Naive thymus-derived CD4-positive, alpha-beta T cell (primary cell): ENCODE measurements around the gene UMAD1. TPM values are rescaled to one million over a fixed set of nuclear protein-coding genes. Genes with fewer than 3 reads are reported as not detected.

Experiments used
- ATAC-seq: fragments of 150-1000 bp; cut with Tn5 transposase; 2 replicates; pipeline ENCODE4 v1.10.0; 2021; ENCODE audit warnings: mild to moderate bottlenecking, moderate library complexity
- CTCF ChIA-PET: fragments of 350-600 bp; sonication (Branson Sonifier 250); formaldehyde crosslinking; loops from one replicate; lab custom pipeline; 2021; ENCODE audit warnings: antibody characterized with exemption; lab: Charles Lee
- POLR2A ChIA-PET: fragments of 350-600 bp; sonication (Branson Sonifier 250); formaldehyde crosslinking; loops from one replicate; lab custom pipeline; 2021; ENCODE audit warnings: antibody characterized with exemption, inconsistent platforms; lab: Charles Lee
- DNase-seq, 9 donors: peaks; one replicate each; pipeline versions ENCODE4 v3.0.0 to v3.0.0-alpha.2; 2020 to 2022; ENCODE audit warnings: mixed read lengths in 1 of 9
- H3K27ac ChIP-seq: one replicate; pipeline ENCODE4 v1.7.0; 2013; ENCODE audit warnings: mild to moderate bottlenecking, low read depth, low read length, moderate library complexity
- H3K27me3 ChIP-seq, 2 donors: one replicate each; pipeline ENCODE4 v1.7.0; 2013; ENCODE audit warnings: low read length in 2 of 2, mild to moderate bottlenecking in 2 of 2, moderate library complexity in 2 of 2; ENCODE audit not compliant: control insufficient read depth in 2 of 2, insufficient read depth in 2 of 2
- H3K36me3 ChIP-seq, 3 experiments: 1 replicate in 2 of 3; 2 replicates in 1 of 3; pipeline ENCODE4 v1.7.0; 2013; ENCODE audit warnings: low read length in 3 of 3, mild to moderate bottlenecking in 3 of 3, moderate library complexity in 1 of 3; ENCODE audit not compliant: insufficient read depth in 3 of 3, control insufficient read depth in 2 of 3
- H3K4me1 ChIP-seq, 2 donors: one replicate each; pipeline ENCODE4 v1.7.0; 2013; ENCODE audit warnings: low read length in 2 of 2, mild to moderate bottlenecking in 2 of 2, moderate library complexity in 1 of 2; ENCODE audit not compliant: control insufficient read depth in 2 of 2, insufficient read depth in 2 of 2
- H3K4me3 ChIP-seq: 2 replicates; pipeline ENCODE4 v1.7.0; 2013; ENCODE audit warnings: mild to moderate bottlenecking, low read length
- H3K9me3 ChIP-seq, 3 experiments: 1 replicate in 2 of 3; 2 replicates in 1 of 3; pipeline ENCODE4 v1.7.0; 2013; ENCODE audit warnings: low read length in 3 of 3; ENCODE audit not compliant: control insufficient read depth in 2 of 3
- H3K27ac Mint-ChIP-seq, 9 donors: one replicate each; pipeline ENCODE4 v1.8.0; 2020 to 2022; ENCODE audit warnings: mixed read lengths in 9 of 9, mild to moderate bottlenecking in 8 of 9, moderate library complexity in 5 of 9, inconsistent platforms in 2 of 9
- H3K27me3 Mint-ChIP-seq, 5 donors: one replicate each; pipeline ENCODE4 v1.8.0; 2021 to 2022; ENCODE audit warnings: mixed read lengths in 5 of 5, mild to moderate bottlenecking in 1 of 5
- H3K36me3 Mint-ChIP-seq, 5 donors: one replicate each; pipeline ENCODE4 v1.8.0; 2020 to 2022; ENCODE audit warnings: mixed read lengths in 5 of 5, mild to moderate bottlenecking in 3 of 5, inconsistent platforms in 1 of 5
- H3K4me1 Mint-ChIP-seq, 7 donors: one replicate each; pipeline ENCODE4 v1.8.0; 2020 to 2022; ENCODE audit warnings: mixed read lengths in 7 of 7, mild to moderate bottlenecking in 3 of 7, inconsistent platforms in 1 of 7
- H3K4me3 Mint-ChIP-seq, 10 donors: one replicate each; pipeline ENCODE4 v1.8.0; 2020 to 2022; ENCODE audit warnings: mild to moderate bottlenecking in 10 of 10, mixed read lengths in 10 of 10, moderate library complexity in 6 of 10, inconsistent platforms in 2 of 10
- H3K9me3 Mint-ChIP-seq, 11 donors: one replicate each; pipeline ENCODE4 v1.8.0; 2020 to 2022; ENCODE audit warnings: mixed read lengths in 11 of 11, mild to moderate bottlenecking in 4 of 11, inconsistent platforms in 1 of 11, moderate library complexity in 1 of 11
- intact Hi-C, 2 donors: fragments of 100-400 bp; cut with micrococcal nuclease; formaldehyde crosslinking; loops; one replicate each; pipeline ENCODE4 v1.15.1; 2023
- polyA plus RNA-seq, 2 donors: library from polyadenylated mRNA; unstranded; fragments of 300-500 nt; fragmentation: Illumina TruSeq; gene quantifications; one replicate each; pipeline ENCODE4 v1.2.3, GENCODE V29; 2021
- total RNA-seq, 6 experiments: library from RNA in 5 of 6; stranded (reverse) in 5 of 6; gene quantifications; 1 replicate in 5 of 6; 2 replicates in 1 of 6; pipeline ENCODE4 v1.2.3 and lab custom pipeline; 2021 to 2026

UMAD1 gene
- total and polyA plus RNA-seq, 7 experiments from 2014 or later: 11.4 to 28.6 (median 25.2) TPM

DNA sequence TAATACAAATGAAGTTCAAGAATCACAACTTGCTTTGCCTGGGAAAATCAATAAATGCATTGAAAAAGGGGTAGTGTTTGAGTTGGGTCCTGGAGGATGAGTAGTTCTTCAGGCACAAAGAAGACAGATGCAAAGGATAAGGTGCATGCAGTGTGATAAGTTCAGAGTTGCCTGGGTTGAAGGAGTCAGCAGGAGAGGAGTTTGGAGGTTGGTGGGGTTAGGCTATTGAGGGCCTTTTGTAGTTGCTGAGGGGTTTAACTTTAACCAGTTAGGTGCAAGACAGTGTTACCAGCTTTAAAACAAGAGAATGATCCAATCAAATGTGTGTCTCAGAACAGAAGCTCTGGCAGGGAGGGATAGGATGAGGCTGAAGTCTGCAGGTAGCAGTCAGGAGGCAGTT is 283.8 kb downstream of the UMAD1 start:
- CTCF ChIA-PET: no interaction called here
- intact Hi-C loops: loop anchor here (5.0 kb wide), 3 partner anchors 43 to 268 kb away; partner anchors contain the start of gene GLCCI1 (in 1 of the 2)
- POLR2A ChIA-PET: no interaction called here

More for the DNA sequence above, 283.8 kb downstream of the UMAD1 start:
- ATAC-seq (no peak), DNase-seq (no peak)
- H3K4me1 ChIP-seq: peaks cover 0 to 8% of the 10 kb centered on the region in 2 donors
- Mint-ChIP-seq H3K4me1 (peaks cover 14 to 33% (median 18%) of the 10 kb centered on the region in 7 donors), H3K27ac (peak overlapping the region in 2 of 9 donors; percentile 43 to 48), H3K4me3 (peak overlapping the region in 1 of 10 donors; percentile 71), H3K9me3 (no peaks in the 10 kb centered on the region), H3K36me3 (peaks cover 0 to 9% (median 5%) of the 10 kb centered on the region in 5 donors), H3K27me3 (no peaks in the 10 kb centered on the region)
- no peak overlapping the region for H3K4me3 ChIP-seq
- H3K36me3 ChIP-seq: no peaks in the 10 kb centered on the region
- H3K27me3 ChIP-seq: no peaks in the 10 kb centered on the region
- H3K9me3 ChIP-seq: no peaks in the 10 kb centered on the region
- no peak overlapping the region for H3K27ac ChIP-seq

Other genes with a start within 250 kb of the UMAD1 start
- under 1 TPM in 4 of 5 experiments, not detected in 1; 0.24 to 0.49 (median 0.41) TPM for gene COL28A1, start 104.9 kb upstream of the UMAD1 start, total RNA-seq
- gene COL28A1, start 104.9 kb upstream of the UMAD1 start, polyA plus RNA-seq: under 1 TPM in 1 of 2 donors, not detected in 1; 0.12 TPM
- 10 to 100 TPM; 24.3 to 31.7 (median 28.7) TPM for gene MIOS, start 73.9 kb upstream of the UMAD1 start, total RNA-seq
- 10 to 100 TPM; 15.6 to 21.6 TPM for gene MIOS, start 73.9 kb upstream of the UMAD1 start, polyA plus RNA-seq
- 10 to 100 TPM; 20.0 to 73.6 (median 26.8) TPM for gene RPA3, start 77.9 kb downstream of the UMAD1 start, total RNA-seq
- 10 to 100 TPM; 55.7 to 96.9 TPM for gene RPA3, start 77.9 kb downstream of the UMAD1 start, polyA plus RNA-seq